HepG2 (cell line): ENCODE data around the gene ARTN. TPM values are rescaled to one million over a fixed set of nuclear protein-coding genes. Genes with fewer than 3 reads are reported as not detected.

Source experiments
- EZH2 ChIP-seq: conservative IDR thresholded peaks from 2 replicates; pipeline ENCODE4 v1.6.1; 2012; ENCODE audit warnings: mild to moderate bottlenecking, low read depth, low read length, moderate library complexity
- NONO ChIP-seq, 2 experiments: fragments of 450-650 bp in 1 of 2; sonication (generic) in 1 of 2; formaldehyde crosslinking in 1 of 2; IDR thresholded peaks in 1 of 2; conservative IDR thresholded peaks in 1 of 2; 2 replicates each; pipeline versions ENCODE4 v1.6.1 to v1.8.0; 2017 to 2022; ENCODE audit warnings: mild to moderate bottlenecking in 1 of 2, missing genetic modification reagents in 1 of 2, moderate library complexity in 1 of 2
- PPARG ChIP-seq: conservative IDR thresholded peaks from 2 replicates; pipeline ENCODE4 v1.6.1; 2016; ENCODE audit warnings: missing biosample characterization, missing genetic modification reagents
- PRPF4 ChIP-seq: fragments of 200-400 bp; formaldehyde crosslinking; IDR thresholded peaks from 2 replicates; pipeline ENCODE4 v1.6.1; 2016; ENCODE audit warnings: low read length, low read depth; ENCODE audit not compliant: poor library complexity, severe bottlenecking
- ZBTB38 ChIP-seq: sonication (generic); formaldehyde crosslinking; IDR thresholded peaks from 2 replicates; pipeline ENCODE4 v1.5.1; 2020; ENCODE audit warnings: mild to moderate bottlenecking, missing genetic modification reagents
- ZBTB49 ChIP-seq: sonication (generic); formaldehyde crosslinking; IDR thresholded peaks from 2 replicates; pipeline ENCODE4 v1.4.0; 2020; ENCODE audit warnings: missing genetic modification reagents, borderline replicate concordance
- ZKSCAN5 ChIP-seq: sonication (generic); formaldehyde crosslinking; IDR thresholded peaks from 2 replicates; pipeline ENCODE4 v1.5.1; 2020; ENCODE audit warnings: mild to moderate bottlenecking, missing genetic modification reagents
- ZNF124 ChIP-seq: sonication (generic); formaldehyde crosslinking; IDR thresholded peaks from 2 replicates; pipeline ENCODE4 v1.4.0; 2020; ENCODE audit warnings: missing genetic modification reagents
- ZNF317 ChIP-seq: sonication (generic); formaldehyde crosslinking; IDR thresholded peaks from 2 replicates; pipeline ENCODE4 v1.5.0; 2020; ENCODE audit warnings: mild to moderate bottlenecking, missing genetic modification reagents
- ZNF33B ChIP-seq: sonication (generic); formaldehyde crosslinking; IDR thresholded peaks from 2 replicates; pipeline ENCODE4 v1.5.1; 2020; ENCODE audit warnings: mild to moderate bottlenecking, missing genetic modification reagents
- ZNF746 ChIP-seq: sonication (generic); formaldehyde crosslinking; IDR thresholded peaks from 2 replicates; pipeline ENCODE4 v1.8.0; 2022; ENCODE audit warnings: mild to moderate bottlenecking, missing genetic modification reagents
- ZNF747 ChIP-seq: sonication (generic); formaldehyde crosslinking; IDR thresholded peaks from 2 replicates; pipeline ENCODE4 v1.8.1; 2023; ENCODE audit warnings: missing genetic modification reagents, mild to moderate bottlenecking, borderline replicate concordance
- ZNF776 ChIP-seq: sonication (generic); formaldehyde crosslinking; IDR thresholded peaks from 2 replicates; pipeline ENCODE4 v1.4.0; 2020; ENCODE audit warnings: mild to moderate bottlenecking, missing genetic modification reagents
- ZSCAN9 ChIP-seq: IDR thresholded peaks from 2 replicates; pipeline ENCODE4 v1.6.1; 2016; ENCODE audit warnings: borderline replicate concordance
- polyA plus RNA-seq, 8 experiments: library from polyadenylated mRNA; depleted of rRNA in 3 of 8; stranded (reverse) in 7 of 8; unstranded in 1 of 8; fragments of >200 nt; fragmentation: Illumina TruSeq in 4 of 8; extraction: Trizol in 4 of 8; gene quantifications; 2 replicates each; pipeline versions ENCODE4 v1.2.1 to v1.2.3, GENCODE V29; 2011 to 2016; ENCODE audit warnings: low read depth in 4 of 8, missing spikeins in 1 of 8, mixed read lengths in 1 of 8; ENCODE audit not compliant: insufficient read depth in 1 of 8
- total RNA-seq, 5 experiments: library from RNA; depleted of rRNA; stranded (reverse); fragments of >200 nt; fragmentation: Illumina TruSeq; extraction: Trizol; gene quantifications; 2 replicates each; pipeline ENCODE4 v1.2.3, GENCODE V29; 2016; ENCODE audit warnings: low read depth in 1 of 5
- TF ChIP-seq, protein P1 (sequence below): sonication (generic); formaldehyde crosslinking; IDR thresholded peaks from 2 replicates; pipeline ENCODE4 v1.4.0; 2020; ENCODE audit warnings: mild to moderate bottlenecking, missing genetic modification reagents
- TF ChIP-seq, protein P2 (sequence below): sonication (generic); formaldehyde crosslinking; IDR thresholded peaks from 2 replicates; pipeline ENCODE4 v1.4.0; 2020; ENCODE audit warnings: missing genetic modification reagents
- TF ChIP-seq, protein P3 (sequence below): sonication (generic); formaldehyde crosslinking; IDR thresholded peaks from 2 replicates; pipeline ENCODE4 v1.5.0; 2020; ENCODE audit warnings: mild to moderate bottlenecking, missing genetic modification reagents
- TF ChIP-seq, protein P4 (sequence below): sonication (generic); formaldehyde crosslinking; IDR thresholded peaks from 2 replicates; pipeline ENCODE4 v1.4.0; 2020; ENCODE audit warnings: missing genetic modification reagents

The ARTN gene
- total and polyA plus RNA-seq, 2 of the 13 experiments (the other 11 are each of a cell fraction or from before 2014, with no cell fraction given): 0.11 to 0.62 TPM

DNA sequence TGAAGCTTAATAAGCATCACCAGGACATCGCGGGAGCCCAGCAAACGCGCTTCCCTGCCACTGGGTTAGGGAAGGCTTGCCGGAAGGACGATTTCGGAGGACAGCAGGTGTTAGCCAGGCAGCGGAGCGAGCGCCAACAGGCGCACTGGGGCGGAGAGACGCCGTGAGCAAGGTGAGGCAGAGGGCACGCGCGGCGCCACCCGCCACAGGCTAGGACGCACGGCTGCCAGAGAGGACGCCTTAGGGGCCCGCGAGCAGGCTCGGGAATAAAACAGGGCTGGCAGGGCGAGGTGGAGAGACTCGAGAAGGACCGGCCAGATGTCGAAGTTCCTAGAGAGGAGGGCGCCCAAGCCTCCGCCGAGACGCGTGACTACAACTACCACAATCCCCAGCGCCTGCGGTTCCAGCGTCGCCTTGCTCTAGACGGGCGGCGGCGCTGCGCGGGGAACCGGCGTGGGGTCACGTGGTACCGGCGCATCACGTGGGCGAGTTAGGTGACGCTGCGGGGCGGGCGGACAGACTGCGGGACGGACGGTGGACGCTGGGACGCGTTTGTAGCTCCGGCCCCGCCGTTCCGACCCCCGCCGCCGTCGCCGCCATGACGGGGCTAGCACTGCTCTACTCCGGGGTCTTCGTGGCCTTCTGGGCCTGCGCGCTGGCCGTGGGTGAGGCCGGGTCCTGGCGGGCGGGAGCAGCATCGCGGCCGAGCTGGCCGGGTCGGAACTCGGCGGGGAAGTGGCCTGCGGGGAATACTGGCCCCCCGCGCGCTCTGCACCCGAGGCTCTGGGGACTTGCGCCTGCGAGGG is 41.0 kb downstream of the ARTN start, which contains the start of gene ATP6V0B (continued):
- TF ChIP-seq, protein P1, sequence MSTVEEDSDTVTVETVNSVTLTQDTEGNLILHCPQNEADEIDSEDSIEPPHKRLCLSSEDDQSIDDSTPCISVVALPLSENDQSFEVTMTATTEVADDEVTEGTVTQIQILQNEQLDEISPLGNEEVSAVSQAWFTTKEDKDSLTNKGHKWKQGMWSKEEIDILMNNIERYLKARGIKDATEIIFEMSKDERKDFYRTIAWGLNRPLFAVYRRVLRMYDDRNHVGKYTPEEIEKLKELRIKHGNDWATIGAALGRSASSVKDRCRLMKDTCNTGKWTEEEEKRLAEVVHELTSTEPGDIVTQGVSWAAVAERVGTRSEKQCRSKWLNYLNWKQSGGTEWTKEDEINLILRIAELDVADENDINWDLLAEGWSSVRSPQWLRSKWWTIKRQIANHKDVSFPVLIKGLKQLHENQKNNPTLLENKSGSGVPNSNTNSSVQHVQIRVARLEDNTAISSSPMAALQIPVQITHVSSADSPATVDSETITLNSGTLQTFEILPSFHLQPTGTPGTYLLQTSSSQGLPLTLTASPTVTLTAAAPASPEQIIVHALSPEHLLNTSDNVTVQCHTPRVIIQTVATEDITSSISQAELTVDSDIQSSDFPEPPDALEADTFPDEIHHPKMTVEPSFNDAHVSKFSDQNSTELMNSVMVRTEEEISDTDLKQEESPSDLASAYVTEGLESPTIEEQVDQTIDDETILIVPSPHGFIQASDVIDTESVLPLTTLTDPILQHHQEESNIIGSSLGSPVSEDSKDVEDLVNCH (CRISPR knock-in tag): no peak
- no peak for TF ChIP-seq ZBTB49 (CRISPR knock-in tag)
- no peak; the same call in 1 of the 2 replicates for TF ChIP-seq ZSCAN9 (CRISPR knock-in tag)
- no peak for TF ChIP-seq EZH2
- peak; percentile 77; the same call in 1 of the 2 replicates for TF ChIP-seq ZNF747 (CRISPR knock-in tag)
- TF ChIP-seq ZNF746 (CRISPR knock-in tag): no peak; the same call in 1 of the 2 replicates
- TF ChIP-seq ZNF317 (CRISPR knock-in tag): 0 out of 2 replicates have a peak, but pooled peaks have one; percentile 25
- TF ChIP-seq ZNF33B (CRISPR knock-in tag): no peak
- TF ChIP-seq, protein P2, sequence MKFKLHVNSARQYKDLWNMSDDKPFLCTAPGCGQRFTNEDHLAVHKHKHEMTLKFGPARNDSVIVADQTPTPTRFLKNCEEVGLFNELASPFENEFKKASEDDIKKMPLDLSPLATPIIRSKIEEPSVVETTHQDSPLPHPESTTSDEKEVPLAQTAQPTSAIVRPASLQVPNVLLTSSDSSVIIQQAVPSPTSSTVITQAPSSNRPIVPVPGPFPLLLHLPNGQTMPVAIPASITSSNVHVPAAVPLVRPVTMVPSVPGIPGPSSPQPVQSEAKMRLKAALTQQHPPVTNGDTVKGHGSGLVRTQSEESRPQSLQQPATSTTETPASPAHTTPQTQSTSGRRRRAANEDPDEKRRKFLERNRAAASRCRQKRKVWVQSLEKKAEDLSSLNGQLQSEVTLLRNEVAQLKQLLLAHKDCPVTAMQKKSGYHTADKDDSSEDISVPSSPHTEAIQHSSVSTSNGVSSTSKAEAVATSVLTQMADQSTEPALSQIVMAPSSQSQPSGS (CRISPR knock-in tag): no peak
- TF ChIP-seq ZNF124: peak; percentile 81
- TF ChIP-seq, protein P3, sequence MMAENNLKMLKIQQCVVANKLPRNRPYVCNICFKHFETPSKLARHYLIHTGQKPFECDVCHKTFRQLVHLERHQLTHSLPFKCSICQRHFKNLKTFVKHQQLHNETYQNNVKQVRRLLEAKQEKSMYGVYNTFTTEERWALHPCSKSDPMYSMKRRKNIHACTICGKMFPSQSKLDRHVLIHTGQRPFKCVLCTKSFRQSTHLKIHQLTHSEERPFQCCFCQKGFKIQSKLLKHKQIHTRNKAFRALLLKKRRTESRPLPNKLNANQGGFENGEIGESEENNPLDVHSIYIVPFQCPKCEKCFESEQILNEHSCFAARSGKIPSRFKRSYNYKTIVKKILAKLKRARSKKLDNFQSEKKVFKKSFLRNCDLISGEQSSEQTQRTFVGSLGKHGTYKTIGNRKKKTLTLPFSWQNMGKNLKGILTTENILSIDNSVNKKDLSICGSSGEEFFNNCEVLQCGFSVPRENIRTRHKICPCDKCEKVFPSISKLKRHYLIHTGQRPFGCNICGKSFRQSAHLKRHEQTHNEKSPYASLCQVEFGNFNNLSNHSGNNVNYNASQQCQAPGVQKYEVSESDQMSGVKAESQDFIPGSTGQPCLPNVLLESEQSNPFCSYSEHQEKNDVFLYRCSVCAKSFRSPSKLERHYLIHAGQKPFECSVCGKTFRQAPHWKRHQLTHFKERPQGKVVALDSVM (CRISPR knock-in tag): no peak; the same call in 1 of the 2 replicates
- peak; percentile 92 for TF ChIP-seq ZNF776 (CRISPR knock-in tag)
- TF ChIP-seq NONO (IDR thresholded peaks at IDR 0.05): no peak
- TF ChIP-seq NONO (CRISPR knock-in tag; conservative IDR thresholded peaks at IDR 0.05): peak; percentile 85
- TF ChIP-seq PRPF4: no peak
- TF ChIP-seq ZKSCAN5 (CRISPR knock-in tag): no peak
- TF ChIP-seq ZBTB38 (CRISPR knock-in tag): peak; percentile 66; the same call in 1 of the 2 replicates
- TF ChIP-seq PPARG (CRISPR knock-in tag): no peak
- TF ChIP-seq, protein P4, sequence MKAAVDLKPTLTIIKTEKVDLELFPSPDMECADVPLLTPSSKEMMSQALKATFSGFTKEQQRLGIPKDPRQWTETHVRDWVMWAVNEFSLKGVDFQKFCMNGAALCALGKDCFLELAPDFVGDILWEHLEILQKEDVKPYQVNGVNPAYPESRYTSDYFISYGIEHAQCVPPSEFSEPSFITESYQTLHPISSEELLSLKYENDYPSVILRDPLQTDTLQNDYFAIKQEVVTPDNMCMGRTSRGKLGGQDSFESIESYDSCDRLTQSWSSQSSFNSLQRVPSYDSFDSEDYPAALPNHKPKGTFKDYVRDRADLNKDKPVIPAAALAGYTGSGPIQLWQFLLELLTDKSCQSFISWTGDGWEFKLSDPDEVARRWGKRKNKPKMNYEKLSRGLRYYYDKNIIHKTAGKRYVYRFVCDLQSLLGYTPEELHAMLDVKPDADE (CRISPR knock-in tag): no peak
